Activated T-helper 1 cell treated with Interleukin-2 at 50 U/mL for 16 hours (primary cell): ENCODE measurements around the gene CELF4.

Experiments used
- DNase-seq: peaks from one replicate; pipeline ENCODE4 v3.0.0-alpha.2; 2020; ENCODE audit warnings: low read depth

The CELF4 gene

GRCh38 chr18:37412333-37412732 is 153.3 kb downstream of the CELF4 start:
- DNase-seq, result no peak

- no peak for DNase-seq
Measured at GRCh38 chr18:37409878-37410277, 155.7 kb downstream of the CELF4 start.

GRCh38 chr18:37408676-37409265 is 156.8 kb downstream of the CELF4 start:
- no peak for DNase-seq

GRCh38 chr18:37407571-37407970 is 158.0 kb downstream of the CELF4 start:
- no peak for DNase-seq

DNA sequence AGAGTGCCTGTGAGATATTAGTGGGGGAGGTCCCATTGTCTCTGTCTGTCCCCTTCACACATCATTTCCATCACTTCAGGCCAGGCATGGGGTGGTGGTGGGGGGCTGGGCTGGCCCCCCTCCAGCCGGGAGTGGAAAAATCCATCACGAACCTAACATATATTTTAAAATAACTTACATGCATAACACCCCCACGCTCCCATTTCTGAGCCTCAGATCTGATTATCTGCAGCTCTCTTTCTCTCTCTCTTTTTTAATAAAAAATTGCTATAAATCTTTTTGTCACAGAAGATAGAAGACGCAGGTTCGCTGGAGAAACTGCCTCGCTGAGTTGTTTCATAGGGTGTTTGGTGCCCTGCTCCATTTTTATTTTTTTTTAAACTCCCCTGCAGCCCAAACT is 159.8 kb downstream of the CELF4 start:
- no peak for DNase-seq

- DNase-seq, result no peak
Measured at GRCh38 chr18:37405229-37405628, 160.4 kb downstream of the CELF4 start.

DNA sequence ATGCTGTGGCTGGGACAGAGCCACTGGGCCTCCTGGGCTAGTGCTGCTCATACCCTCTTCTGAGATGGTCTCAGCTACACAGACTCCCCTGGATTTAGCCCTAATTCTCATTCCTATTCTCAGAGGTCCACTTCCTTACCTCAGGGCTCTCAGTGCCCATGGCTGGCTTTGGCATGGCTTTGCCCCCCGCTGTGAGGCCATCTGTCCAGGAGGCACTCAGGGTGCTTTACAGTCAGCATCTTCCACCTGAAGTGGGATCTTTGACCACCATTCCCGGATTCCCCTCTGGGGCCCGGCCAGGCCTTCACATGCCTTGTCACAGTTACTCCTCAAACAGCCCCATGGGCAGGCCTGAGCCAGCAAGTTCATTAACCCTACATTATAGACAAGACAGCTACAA is 161.8 kb downstream of the CELF4 start:
- no peak for DNase-seq

DNA sequence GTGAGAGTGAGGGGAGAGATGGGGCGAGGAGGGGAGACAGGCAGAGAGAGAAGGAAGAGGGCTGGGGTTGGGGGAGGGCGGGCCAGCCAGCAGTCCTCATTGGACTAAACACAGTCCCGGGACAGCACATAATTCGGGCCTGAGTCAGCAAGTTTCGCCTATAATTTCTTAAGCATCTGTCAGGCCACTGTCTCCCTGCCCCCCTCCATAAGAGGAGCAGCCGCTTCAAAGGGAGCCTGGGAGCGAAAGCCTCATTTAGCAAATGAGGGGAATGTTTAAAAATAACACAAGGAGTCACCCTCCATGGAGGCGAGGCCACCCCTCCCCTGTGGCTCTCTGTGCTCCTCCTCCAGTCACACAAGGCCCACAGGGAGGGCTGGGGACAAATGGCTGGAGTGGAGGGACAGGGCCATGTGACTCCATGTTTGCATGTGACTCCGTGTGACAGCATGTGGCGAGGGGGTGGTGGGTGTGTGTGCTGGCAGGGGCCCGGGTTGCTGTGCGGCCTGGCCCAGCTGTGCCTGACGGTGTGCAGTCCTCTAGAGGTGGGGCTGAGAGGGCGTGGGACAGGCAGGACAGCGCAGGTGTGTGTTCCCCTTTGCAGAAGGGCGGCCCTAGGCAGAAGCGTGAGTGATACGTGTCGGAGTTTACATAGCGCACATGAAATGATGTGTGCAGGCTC is 162.4 kb downstream of the CELF4 start:
- no peak for DNase-seq

GRCh38 chr18:37402735-37403099 is 162.9 kb downstream of the CELF4 start:
- DNase-seq, result no peak

DNA sequence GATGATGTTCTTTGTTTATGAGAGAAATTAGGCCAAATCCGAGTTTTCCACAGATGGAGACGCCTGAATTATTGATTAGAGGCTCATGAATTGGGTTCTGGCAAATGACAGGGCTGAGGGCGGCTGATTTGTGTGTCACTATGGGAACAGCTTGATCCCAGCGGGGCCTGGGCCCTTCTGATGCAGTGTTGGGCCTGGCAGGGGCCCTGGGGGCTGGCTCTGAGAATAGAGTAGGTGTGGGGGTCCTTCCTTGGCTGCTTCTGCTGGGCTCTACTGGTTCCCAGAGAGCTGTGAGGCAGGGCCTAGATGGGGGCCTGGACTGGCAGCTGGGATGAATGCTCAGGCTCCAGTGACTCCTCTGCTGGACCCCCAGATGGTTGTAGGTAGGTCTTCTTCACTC is 164.8 kb downstream of the CELF4 start:
- no peak for DNase-seq

- no peak for DNase-seq
Measured at GRCh38 chr18:37398248-37398920, 167.2 kb downstream of the CELF4 start.

- DNase-seq, result no peak
Measured at GRCh38 chr18:37397814-37398213, 167.8 kb downstream of the CELF4 start.

DNA sequence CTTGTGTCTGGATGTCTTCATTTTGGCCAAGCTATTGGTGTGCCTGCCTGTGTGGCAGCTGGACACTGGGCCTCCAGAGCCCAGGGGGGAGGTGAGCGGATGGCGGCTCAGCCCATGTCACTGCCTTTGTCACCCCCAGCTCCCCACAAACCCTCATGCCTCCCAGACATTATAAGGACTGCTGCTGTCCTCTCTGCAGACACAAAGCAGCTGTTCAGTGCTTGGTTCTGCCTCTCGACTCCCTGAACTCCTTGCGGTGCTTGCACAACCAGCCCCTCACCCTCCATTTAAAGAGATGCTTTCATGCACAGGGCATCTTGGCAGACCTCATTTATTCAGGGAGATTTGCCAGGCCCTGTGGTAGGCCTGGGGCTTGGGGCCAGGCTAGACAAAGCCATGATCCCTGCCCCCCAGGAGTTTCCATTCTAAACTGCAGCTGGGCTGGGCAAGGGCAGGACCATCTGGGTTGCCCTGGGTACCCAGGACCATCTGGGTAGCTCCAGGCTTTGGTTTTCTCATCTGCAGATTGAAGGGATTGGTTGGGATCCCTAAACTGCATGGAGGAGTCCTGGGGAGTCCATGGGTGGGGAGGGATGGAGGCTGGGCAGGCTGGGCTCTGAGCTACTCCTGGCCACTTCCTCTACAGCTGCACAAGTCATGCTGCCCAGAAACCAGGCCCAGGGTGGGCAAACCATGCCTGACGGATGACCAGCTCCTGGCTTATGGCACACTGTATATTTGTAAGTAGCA is 168.5 kb downstream of the CELF4 start:
- no peak for DNase-seq

- no peak for DNase-seq
Measured at GRCh38 chr18:37395631-37396030, 170.0 kb downstream of the CELF4 start.

DNA sequence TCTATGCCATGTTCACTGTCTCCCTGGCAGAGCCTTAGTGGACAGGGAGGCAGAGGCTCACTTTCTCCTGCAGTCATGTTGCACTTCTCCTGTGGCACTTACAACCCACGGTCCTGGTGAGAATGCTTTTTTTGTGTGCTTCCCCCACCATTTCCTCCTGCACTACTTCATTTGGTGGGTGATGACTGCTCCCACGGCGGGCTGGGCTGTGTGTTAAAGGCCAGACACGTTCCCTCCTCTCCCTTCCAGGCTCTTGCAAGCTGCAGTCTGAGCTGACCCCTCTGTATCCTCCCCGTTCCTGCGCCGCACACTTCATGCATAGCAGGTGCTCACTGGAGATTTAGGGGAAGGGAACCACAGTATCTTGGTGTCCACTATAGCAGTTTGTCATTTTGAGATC is 170.5 kb downstream of the CELF4 start:
- DNase-seq, result no peak

DNA sequence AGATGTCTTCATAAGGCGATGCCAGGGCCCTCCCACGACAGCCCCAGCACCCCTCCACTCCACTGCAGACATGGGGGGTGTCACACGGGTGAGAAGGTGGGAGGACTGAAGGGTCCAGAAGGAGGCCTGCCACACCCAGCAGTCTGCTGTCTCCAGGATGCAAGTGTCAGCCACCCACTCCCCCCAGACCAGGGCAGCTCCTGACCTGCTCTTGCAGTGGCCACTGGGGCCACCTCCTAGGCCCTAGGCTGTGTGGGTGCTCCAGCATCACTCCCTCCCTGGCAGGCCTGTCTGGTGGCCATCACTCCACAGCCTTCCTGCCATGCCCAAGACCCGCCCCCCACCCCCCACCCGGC is 171.0 kb downstream of the CELF4 start:
- DNase-seq, result no peak

DNA sequence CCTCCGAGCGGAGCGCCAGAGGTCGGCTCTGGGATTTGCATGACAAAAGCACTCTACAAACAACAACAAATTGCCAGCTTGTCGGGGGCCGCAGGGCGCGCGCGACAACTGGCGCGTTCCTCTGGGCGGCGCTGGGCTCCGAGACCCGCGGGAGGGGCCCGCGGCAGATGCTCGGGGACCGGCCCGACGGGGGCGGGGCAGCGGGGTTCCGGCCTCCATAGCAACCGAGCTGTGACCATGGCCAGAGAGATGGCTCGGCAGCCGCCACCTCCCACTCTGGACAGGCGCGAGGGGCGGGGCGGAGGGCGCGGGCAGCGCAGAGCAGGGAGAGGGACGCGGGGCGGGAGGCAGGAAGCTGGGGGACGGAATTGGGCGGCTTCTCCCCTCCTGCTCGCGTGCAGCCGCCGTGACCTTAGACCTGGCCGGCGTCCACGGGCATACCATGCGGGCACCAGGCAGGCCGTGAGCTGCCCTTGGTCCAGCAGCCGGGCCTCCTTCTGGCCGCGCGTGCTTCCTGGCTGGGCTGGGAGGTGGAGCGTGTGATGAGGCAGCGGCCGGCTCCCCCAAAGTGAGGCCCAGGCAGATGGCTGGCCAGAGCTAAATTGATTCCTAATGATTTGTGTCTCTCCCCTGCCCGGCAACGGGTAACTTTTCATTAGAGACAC is 171.5 kb downstream of the CELF4 start:
- DNase-seq, result no peak

GRCh38 chr18:37393221-37393827 is 172.3 kb downstream of the CELF4 start:
- no peak for DNase-seq

DNA sequence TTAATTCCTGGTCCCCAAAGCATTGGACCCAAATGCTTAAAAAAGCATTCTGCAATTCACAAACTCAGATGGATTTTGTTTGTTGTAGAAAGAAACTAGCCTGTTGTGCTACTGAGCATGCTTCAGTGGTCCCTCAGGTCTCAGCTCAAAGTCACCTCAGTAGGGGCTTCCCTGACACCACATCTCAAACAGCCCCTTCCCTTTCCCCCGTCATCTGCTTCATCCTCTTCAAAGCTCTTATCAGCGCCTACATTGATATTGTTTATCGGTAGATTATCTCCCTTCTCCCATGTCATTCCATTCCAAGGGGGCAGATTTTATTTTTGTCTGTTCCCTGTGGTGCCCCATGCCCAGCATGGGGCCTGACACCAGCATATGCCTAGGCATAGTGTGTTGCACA is 172.9 kb downstream of the CELF4 start:
- no peak for DNase-seq

- no peak for DNase-seq
Measured at GRCh38 chr18:37391698-37392548, 173.7 kb downstream of the CELF4 start.

GRCh38 chr18:37391156-37391555 is 174.4 kb downstream of the CELF4 start:
- no peak for DNase-seq
